HEK293T (cell line): Measurements from ENCODE around the gene WFDC9.

ENCODE experiments used
- BHLHE40 ChIP-seq: fragments of 450-650 bp; IDR thresholded peaks from 2 replicates; pipeline ENCODE4 v1.6.1; 2016; ENCODE audit warnings: mild to moderate bottlenecking, moderate library complexity, borderline replicate concordance
- FOXK2 ChIP-seq: fragments of 450-650 bp; IDR thresholded peaks from 2 replicates; pipeline ENCODE4 v1.6.1; 2016; ENCODE audit warnings: mild to moderate bottlenecking
- HDGF ChIP-seq: fragments of 450-650 bp; IDR thresholded peaks from 2 replicates; pipeline ENCODE4 v1.6.1; 2017; ENCODE audit warnings: antibody characterized with exemption, borderline replicate concordance
- NFRKB ChIP-seq: fragments of 450-650 bp; IDR thresholded peaks from 2 replicates; pipeline ENCODE4 v1.6.1; 2016; ENCODE audit warnings: mild to moderate bottlenecking, moderate library complexity
- SP1 ChIP-seq: fragments of 450-650 bp; IDR thresholded peaks from 2 replicates; pipeline ENCODE4 v1.6.1; 2017
- SUZ12 ChIP-seq: fragments of 450-650 bp; IDR thresholded peaks from 2 replicates; pipeline ENCODE4 v1.6.1; 2016; ENCODE audit warnings: mild to moderate bottlenecking

- TF ChIP-seq NFRKB (no peak), SUZ12 (no peak), SP1 (no peak), HDGF (no peak), BHLHE40 (no peak), FOXK2 (no peak)
Observed at GRCh38 chr20:45649312-45649863, 18.3 kb upstream of the WFDC9 start.
